Fibroblast of lung (primary cell): ENCODE measurements around the gene WAPL. TPM values are rescaled to one million over a fixed set of nuclear protein-coding genes. Genes with fewer than 3 reads are reported as not detected.

Experiments used
- DNase-seq, 2 donors: peaks; one replicate each; pipeline versions ENCODE4 v3.0.0 to v3.0.0-alpha.2; 2010; ENCODE audit warnings: low read depth in 2 of 2
- H2AFZ ChIP-seq: 2 replicates; pipeline ENCODE4 v1.5.1; 2012; ENCODE audit warnings: low read length, control low read depth, inconsistent platforms
- H3K27ac ChIP-seq: 2 replicates; pipeline ENCODE4 v1.5.1; 2011; ENCODE audit warnings: low read length, control low read depth; ENCODE audit not compliant: insufficient read depth
- H3K27me3 ChIP-seq: 2 replicates; pipeline ENCODE4 v1.5.1; 2011; ENCODE audit warnings: mild to moderate bottlenecking, low read length; ENCODE audit not compliant: control insufficient read depth, insufficient read depth
- H3K36me3 ChIP-seq: 2 replicates; pipeline ENCODE4 v1.5.1; 2011; ENCODE audit warnings: low read length; ENCODE audit not compliant: control insufficient read depth, insufficient read depth
- H3K4me1 ChIP-seq: 2 replicates; pipeline ENCODE4 v1.5.1; 2011; ENCODE audit warnings: low read length; ENCODE audit not compliant: control insufficient read depth, insufficient read depth; ENCODE audit errors: extremely low read depth
- H3K4me2 ChIP-seq: 2 replicates; pipeline ENCODE4 v1.5.1; 2011; ENCODE audit warnings: low read length, control low read depth; ENCODE audit not compliant: insufficient read depth; ENCODE audit errors: extremely low read depth
- H3K4me3 ChIP-seq, 4 experiments: fragments of 200-600 bp in 1 of 4; sonication (generic) in 1 of 4; replicated peaks in 1 of 4; 2 replicates each; pipeline ENCODE4 v1.5.1; 2011 to 2016; ENCODE audit warnings: low read length in 4 of 4, low read depth in 3 of 4, mild to moderate bottlenecking in 3 of 4, control low read depth in 2 of 4, inconsistent platforms in 1 of 4, mixed read lengths in 1 of 4; ENCODE audit not compliant: insufficient read depth in 1 of 4; ENCODE audit errors: control extremely low read depth in 1 of 4
- H3K79me2 ChIP-seq: 2 replicates; pipeline ENCODE4 v1.5.1; 2012; ENCODE audit warnings: mild to moderate bottlenecking, low read length, inconsistent platforms; ENCODE audit not compliant: control insufficient read depth, insufficient read depth
- H3K9ac ChIP-seq: 2 replicates; pipeline ENCODE4 v1.5.1; 2011; ENCODE audit warnings: mild to moderate bottlenecking, low read length, control low read depth; ENCODE audit not compliant: insufficient read depth
- H3K9me3 ChIP-seq: 2 replicates; pipeline ENCODE4 v1.5.1; 2012; ENCODE audit warnings: low read depth, low read length; ENCODE audit not compliant: control insufficient read depth, insufficient read depth
- H4K20me1 ChIP-seq: 2 replicates; pipeline ENCODE4 v1.5.1; 2011; ENCODE audit warnings: low read length; ENCODE audit not compliant: control insufficient read depth, insufficient read depth; ENCODE audit errors: extremely low read depth
- EZH2 ChIP-seq: IDR thresholded peaks from 2 replicates; pipeline ENCODE4 v1.5.1; 2012; ENCODE audit warnings: low read length, control low read depth, mild to moderate bottlenecking; ENCODE audit errors: missing control alignments
- polyA plus RNA-seq, 2 donors: library from polyadenylated mRNA; depleted of rRNA in 1 of 2; stranded (reverse) in 1 of 2; unstranded in 1 of 2; fragments of >200 nt; gene quantifications; 2 replicates each; pipeline ENCODE4 v1.2.1, GENCODE V29; 2011 to 2012; ENCODE audit warnings: missing spikeins in 1 of 2
- total RNA-seq: library from RNA; depleted of rRNA; stranded (reverse); fragments of >200 nt; gene quantifications from 2 replicates; pipeline ENCODE4 v1.2.1, GENCODE V29; 2014
- TF ChIP-seq, protein P1 (sequence below), 2 donors: IDR thresholded peaks in 1 of 2; conservative IDR thresholded peaks in 1 of 2; 1 replicate in 1 of 2; 2 replicates in 1 of 2; pipeline ENCODE4 v1.5.1; 2011 to 2012; ENCODE audit warnings: low read length in 2 of 2, control low read depth in 1 of 2, inconsistent platforms in 1 of 2, low read depth in 1 of 2, mild to moderate bottlenecking in 1 of 2

The WAPL gene
- total and polyA plus RNA-seq, 2 donors (not counting 1 experiment from before 2014, with no cell fraction given), result 24.6 to 50.4 TPM

GRCh38 chr10:86498598-86498997, 23.0 kb downstream of the WAPL start:
- Histone ChIP-seq H4K20me1 (no peaks in the 10 kb centered on the region), H3K36me3 (peaks cover 9% of the 10 kb centered on the region), H3K27ac (no peak overlapping the region), H3K27me3 (no peaks in the 10 kb centered on the region), H3K9ac (no peak overlapping the region), H3K9me3 (no peaks in the 10 kb centered on the region), H3K79me2 (peaks cover 53% of the 10 kb centered on the region), H3K4me3 (no peak overlapping the region), H2AFZ (no peak overlapping the region), H3K4me2 (no peak overlapping the region), H3K4me1 (no peaks in the 10 kb centered on the region)
- no peak for DNase-seq
- TF ChIP-seq, protein P1, sequence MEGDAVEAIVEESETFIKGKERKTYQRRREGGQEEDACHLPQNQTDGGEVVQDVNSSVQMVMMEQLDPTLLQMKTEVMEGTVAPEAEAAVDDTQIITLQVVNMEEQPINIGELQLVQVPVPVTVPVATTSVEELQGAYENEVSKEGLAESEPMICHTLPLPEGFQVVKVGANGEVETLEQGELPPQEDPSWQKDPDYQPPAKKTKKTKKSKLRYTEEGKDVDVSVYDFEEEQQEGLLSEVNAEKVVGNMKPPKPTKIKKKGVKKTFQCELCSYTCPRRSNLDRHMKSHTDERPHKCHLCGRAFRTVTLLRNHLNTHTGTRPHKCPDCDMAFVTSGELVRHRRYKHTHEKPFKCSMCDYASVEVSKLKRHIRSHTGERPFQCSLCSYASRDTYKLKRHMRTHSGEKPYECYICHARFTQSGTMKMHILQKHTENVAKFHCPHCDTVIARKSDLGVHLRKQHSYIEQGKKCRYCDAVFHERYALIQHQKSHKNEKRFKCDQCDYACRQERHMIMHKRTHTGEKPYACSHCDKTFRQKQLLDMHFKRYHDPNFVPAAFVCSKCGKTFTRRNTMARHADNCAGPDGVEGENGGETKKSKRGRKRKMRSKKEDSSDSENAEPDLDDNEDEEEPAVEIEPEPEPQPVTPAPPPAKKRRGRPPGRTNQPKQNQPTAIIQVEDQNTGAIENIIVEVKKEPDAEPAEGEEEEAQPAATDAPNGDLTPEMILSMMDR (conservative IDR thresholded peaks at IDR 0.05 in 1 of 2, IDR thresholded peaks at IDR 0.05 in 1 of 2; ENCODE audit: low read depth in 1 of 2, low read length in 2 of 2), result no peak
- no peak for TF ChIP-seq EZH2

DNA sequence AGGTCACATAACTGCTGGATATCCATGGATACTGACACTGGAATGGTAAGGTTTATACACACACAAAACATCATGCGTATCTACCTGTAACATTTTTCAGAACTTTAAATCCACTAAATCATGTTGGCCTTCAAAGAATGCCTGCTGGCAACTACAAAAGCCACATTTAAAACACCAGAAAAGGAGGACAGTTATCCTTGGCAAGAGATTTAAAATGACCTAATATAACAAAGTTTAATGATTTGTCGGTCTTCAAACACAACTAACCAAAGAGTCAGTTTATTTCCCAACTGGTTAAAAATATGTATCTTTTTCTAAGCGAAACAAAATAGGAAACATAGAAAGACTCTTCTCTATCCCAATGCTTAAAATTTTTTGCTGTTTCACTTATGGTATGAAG, 24.0 kb downstream of the WAPL start:
- no peak overlapping the region for H3K27ac ChIP-seq
- TF ChIP-seq EZH2, result no peak
- TF ChIP-seq, protein P1 (conservative IDR thresholded peaks at IDR 0.05 in 1 of 2, IDR thresholded peaks at IDR 0.05 in 1 of 2; ENCODE audit: low read depth in 1 of 2, low read length in 2 of 2), result no peak
- H2AFZ ChIP-seq, result no peak overlapping the region
- H4K20me1 ChIP-seq, result no peaks in the 10 kb centered on the region
- no peak overlapping the region for H3K4me3 ChIP-seq
- no peak overlapping the region for H3K9ac ChIP-seq
- peak in 1 of 2 donors; percentile 66 for DNase-seq
- H3K79me2 ChIP-seq, result peaks cover 49% of the 10 kb centered on the region
- H3K27me3 ChIP-seq, result no peaks in the 10 kb centered on the region
- H3K4me1 ChIP-seq, result no peaks in the 10 kb centered on the region
- no peaks in the 10 kb centered on the region for H3K9me3 ChIP-seq
- H3K4me2 ChIP-seq, result no peak overlapping the region
- peaks cover 7% of the 10 kb centered on the region for H3K36me3 ChIP-seq

- H3K4me2 ChIP-seq, result no peak overlapping the region
- no peaks in the 10 kb centered on the region for H3K4me1 ChIP-seq
- no peak for TF ChIP-seq EZH2
- TF ChIP-seq, protein P1 (conservative IDR thresholded peaks at IDR 0.05 in 1 of 2, IDR thresholded peaks at IDR 0.05 in 1 of 2; ENCODE audit: low read depth in 1 of 2, low read length in 2 of 2), result no peak
- no peak for DNase-seq
- no peak overlapping the region for H3K27ac ChIP-seq
- no peak overlapping the region for H3K9ac ChIP-seq
- H2AFZ ChIP-seq, result no peak overlapping the region
- no peaks in the 10 kb centered on the region for H3K27me3 ChIP-seq
- no peaks in the 10 kb centered on the region for H4K20me1 ChIP-seq
- H3K4me3 ChIP-seq, result no peak overlapping the region
- no peaks in the 10 kb centered on the region for H3K9me3 ChIP-seq
- H3K36me3 ChIP-seq, result no peaks in the 10 kb centered on the region
- peaks cover 4% of the 10 kb centered on the region for H3K79me2 ChIP-seq
These were observed 31.5 kb downstream of the WAPL start for GRCh38 chr10:86489960-86490612.
